ENCODE data around the gene FAM170B. TPM values are rescaled to one million over a fixed set of nuclear protein-coding genes. Genes with fewer than 3 reads are reported as not detected.

FAM170B gene
- total and polyA plus RNA-seq, 2 of the 4 experiments (the other 2 are of a cell fraction): not detected

GRCh38 chr10:49152037-49152436 is 18.2 kb upstream of the FAM170B start:
- H3K18ac ChIP-seq (ENCODE audit: low read depth, low read length): no peak overlapping the region
- intact Hi-C loops (cut with micrococcal nuclease) (no loop called here), dilution Hi-C loops (cut with HindIII; ENCODE audit: low sequenced_read_pairs, unreplicated experiment) (no loop called here), in situ Hi-C loops (cut with MboI; ENCODE audit: low sequenced_read_pairs) (no loop called here)
- no peak overlapping the region for H3K56ac ChIP-seq (ENCODE audit: extremely low read depth, insufficient read depth, low read length)
- no peak overlapping the region for H3K4ac ChIP-seq (ENCODE audit: low read depth, low read length)
- H3K27ac ChIP-seq (ENCODE audit: insufficient read depth, low read length): no peak overlapping the region
- ChIA-PET POLR2A (ENCODE audit: unreplicated experiment) (no interaction called here), CTCF (interaction anchor here (0.6 kb wide), 1 partner anchor 16 kb away, joined by 3 read pairs; no protein-coding TSS in a partner anchor)
- no peak overlapping the region for H3K14ac ChIP-seq (replicated peaks; ENCODE audit: low read depth, low read length)
- no peak overlapping the region for H3K9ac ChIP-seq (ENCODE audit: low read depth, low read length)
- H2BK5ac ChIP-seq (ENCODE audit: low read depth, low read length, poor library complexity, severe bottlenecking): no peak overlapping the region
- no peak overlapping the region for H2AK9ac ChIP-seq (replicated peaks; ENCODE audit: low read depth, low read length, poor library complexity)
- no peak for ATAC-seq (ENCODE audit: low read depth)
- H2AFZ ChIP-seq (replicated peaks; ENCODE audit: low read length, poor library complexity): no peak overlapping the region
- no peak overlapping the region for H4K91ac ChIP-seq (ENCODE audit: insufficient read depth, low read depth, low read length)
- peaks cover 4% of the 10 kb centered on the region for H3K4me1 ChIP-seq (ENCODE audit: control insufficient read depth, insufficient read depth, low read length)
- no CpG with 5 or more reads among the region's 4 CpGs for WGBS, 2 experiments (ENCODE audit: extremely low coverage in 2 of 2, insufficient read length in 1 of 2)
- H4K5ac ChIP-seq (ENCODE audit: low read depth, low read length): no peak overlapping the region
- H3K4me3 ChIP-seq (ENCODE audit: insufficient read depth, low read depth, low read length): no peak overlapping the region
- no peak overlapping the region for H2BK120ac ChIP-seq (ENCODE audit: low read depth, low read length)
- no peaks in the 10 kb centered on the region for H3K27me3 ChIP-seq (ENCODE audit: control insufficient read depth, insufficient read depth, low read length)
- H3K4me2 ChIP-seq (ENCODE audit: low read depth, low read length): no peak overlapping the region
- H3K23ac ChIP-seq (ENCODE audit: low read depth, low read length): no peak overlapping the region
- no peaks in the 10 kb centered on the region for H3K79me1 ChIP-seq (ENCODE audit: low read depth in 1 of 2, low read length in 2 of 2)
- peaks cover 8% of the 10 kb centered on the region for H3K9me1 ChIP-seq (ENCODE audit: insufficient read depth, low read length)
- no peak for DNase-seq
- TF ChIP-seq ELK1 (IDR thresholded peaks at IDR 0.05; ENCODE audit: borderline replicate concordance, low read depth, low read length) (no peak), RFX5 (IDR thresholded peaks at IDR 0.05; ENCODE audit: low read depth, low read length) (no peak), USF2 (IDR thresholded peaks at IDR 0.05; ENCODE audit: low read depth, low read length) (no peak)
- H2BK20ac ChIP-seq (ENCODE audit: low read depth, low read length): no peak overlapping the region
- no peaks in the 10 kb centered on the region; the same call in 1 of the 2 replicates for H3K9me3 ChIP-seq (ENCODE audit: control insufficient read depth, insufficient read depth, low read length)
- no peaks in the 10 kb centered on the region for H3K36me3 ChIP-seq (ENCODE audit: control insufficient read depth, insufficient read depth, low read length)
- H2BK15ac ChIP-seq (ENCODE audit: low read depth, low read length): 0 out of 3 replicates have a peak overlapping the region, but pooled peaks have one; percentile 23
- no peak overlapping the region for H4K8ac ChIP-seq (ENCODE audit: low read depth in 2 of 2, low read length in 2 of 2)
- no peaks in the 10 kb centered on the region for H4K20me1 ChIP-seq (ENCODE audit: insufficient read depth, low read length)
- no peak overlapping the region for H2AK5ac ChIP-seq (ENCODE audit: low read depth, low read length)
- no TSS peak for BruUV-seq (replicated peaks)

Data from IMR-90 (cell line).